Activated CD4-positive, alpha-beta memory T cell treated with anti-CD3 and anti-CD28 coated beads, Interleukin-2, amount 10 ng/mL, durations not matched to agents 7 days and 5 days (primary cell): ENCODE measurements around the gene KRTAP27-1. TPM values are rescaled to one million over a fixed set of nuclear protein-coding genes. Genes with fewer than 3 reads are reported as not detected.

ENCODE experiments used
- CTCF ChIA-PET: fragments of 350-600 bp; sonication (Branson Sonifier 250); formaldehyde crosslinking; loops from one replicate; lab custom pipeline; 2021; ENCODE audit warnings: antibody characterized with exemption, inconsistent platforms; lab: Charles Lee
- POLR2A ChIA-PET: fragments of 350-600 bp; sonication (Branson Sonifier 250); formaldehyde crosslinking; loops from one replicate; lab custom pipeline; 2021; ENCODE audit warnings: antibody characterized with exemption; lab: Charles Lee
- DNase-seq: peaks from one replicate; pipeline ENCODE4 v3.0.0-alpha.2; 2020
- H3K27ac Mint-ChIP-seq: one replicate; pipeline ENCODE4 v1.8.0; 2021; ENCODE audit warnings: mild to moderate bottlenecking, mixed read lengths
- H3K27me3 Mint-ChIP-seq: one replicate; pipeline ENCODE4 v1.8.0; 2021; ENCODE audit warnings: mixed read lengths
- H3K36me3 Mint-ChIP-seq: one replicate; pipeline ENCODE4 v1.8.0; 2021; ENCODE audit warnings: low read depth, mixed read lengths
- H3K4me1 Mint-ChIP-seq: one replicate; pipeline ENCODE4 v1.8.0; 2021; ENCODE audit warnings: mixed read lengths
- H3K4me3 Mint-ChIP-seq: one replicate; pipeline ENCODE4 v1.8.0; 2021; ENCODE audit warnings: mild to moderate bottlenecking, mixed read lengths
- H3K9me3 Mint-ChIP-seq: one replicate; pipeline ENCODE4 v1.8.0; 2021; ENCODE audit warnings: mixed read lengths
- total RNA-seq, 2 experiments: library from RNA; stranded (reverse); gene quantifications; one replicate each; pipeline ENCODE4 v1.2.3, GENCODE V29; 2021

The KRTAP27-1 gene
- not detected for total RNA-seq

DNA sequence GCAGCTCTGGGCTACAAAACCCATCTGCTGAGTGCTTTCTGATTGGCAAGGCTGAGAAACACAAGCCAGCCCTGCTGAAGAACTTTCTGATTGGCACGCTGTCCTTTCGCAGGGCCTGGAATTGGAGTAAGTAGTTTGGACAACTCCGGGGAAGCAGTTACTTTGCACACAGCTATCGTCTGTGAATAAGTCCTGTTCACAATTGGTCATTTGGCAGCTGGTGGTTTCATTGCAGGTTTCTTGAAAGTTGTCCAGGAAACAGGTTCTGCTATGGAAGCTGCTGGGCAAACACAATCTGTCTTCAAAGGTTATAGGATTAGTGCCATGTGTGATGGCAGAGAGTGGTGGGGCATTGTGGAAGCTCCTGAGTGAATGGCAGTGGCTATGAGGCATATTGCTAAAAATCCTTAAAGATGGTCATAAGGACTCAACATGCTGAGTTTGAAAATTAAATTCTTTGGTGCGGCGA, at the start of gene KRTAP27-1:
Gene KRTAP27-1, minus strand, starts transcription at position 419 of the 469 bp plus-strand sequence. Its CDS starts 26 bp downstream, at position 393.
- H3K36me3 Mint-ChIP-seq: no peaks in the 10 kb centered on the region
- no peak within 1 kb of the TSS for H3K27ac Mint-ChIP-seq
- no peaks in the 10 kb centered on the region for H3K4me1 Mint-ChIP-seq
- H3K4me3 Mint-ChIP-seq: no peak within 1 kb of the TSS
- H3K9me3 Mint-ChIP-seq: no peaks in the 10 kb centered on the region
- H3K27me3 Mint-ChIP-seq: no peaks in the 10 kb centered on the region
- POLR2A ChIA-PET: no interaction called here
- DNase-seq: no peak
- CTCF ChIA-PET: no interaction called here

DNA sequence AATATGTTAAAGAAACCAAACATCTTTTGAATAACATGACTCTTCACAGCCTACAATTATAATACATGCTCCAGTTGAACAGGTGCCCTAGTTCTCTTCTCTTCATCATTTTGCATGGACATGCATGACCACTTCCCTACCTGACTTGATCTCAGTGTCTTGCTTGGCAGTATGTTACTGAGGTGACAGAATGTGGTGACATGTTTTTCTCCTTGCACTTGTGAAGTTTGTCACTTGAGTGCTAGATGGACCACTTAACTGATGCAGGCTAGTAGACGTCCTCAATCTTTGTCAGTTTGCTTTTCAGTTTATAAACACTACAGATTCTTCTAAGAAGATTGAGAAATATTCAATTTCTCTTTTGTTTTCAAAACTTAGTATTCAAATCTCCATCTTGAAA, 44.7 kb upstream of the KRTAP27-1 start:
- Mint-ChIP-seq H3K4me1 (no peaks in the 10 kb centered on the region), H3K27me3 (no peaks in the 10 kb centered on the region), H3K9me3 (no peaks in the 10 kb centered on the region), H3K36me3 (no peaks in the 10 kb centered on the region), H3K4me3 (no peak overlapping the region), H3K27ac (no peak overlapping the region)
- CTCF ChIA-PET: no interaction called here
- POLR2A ChIA-PET: no interaction called here
- no peak for DNase-seq

DNA sequence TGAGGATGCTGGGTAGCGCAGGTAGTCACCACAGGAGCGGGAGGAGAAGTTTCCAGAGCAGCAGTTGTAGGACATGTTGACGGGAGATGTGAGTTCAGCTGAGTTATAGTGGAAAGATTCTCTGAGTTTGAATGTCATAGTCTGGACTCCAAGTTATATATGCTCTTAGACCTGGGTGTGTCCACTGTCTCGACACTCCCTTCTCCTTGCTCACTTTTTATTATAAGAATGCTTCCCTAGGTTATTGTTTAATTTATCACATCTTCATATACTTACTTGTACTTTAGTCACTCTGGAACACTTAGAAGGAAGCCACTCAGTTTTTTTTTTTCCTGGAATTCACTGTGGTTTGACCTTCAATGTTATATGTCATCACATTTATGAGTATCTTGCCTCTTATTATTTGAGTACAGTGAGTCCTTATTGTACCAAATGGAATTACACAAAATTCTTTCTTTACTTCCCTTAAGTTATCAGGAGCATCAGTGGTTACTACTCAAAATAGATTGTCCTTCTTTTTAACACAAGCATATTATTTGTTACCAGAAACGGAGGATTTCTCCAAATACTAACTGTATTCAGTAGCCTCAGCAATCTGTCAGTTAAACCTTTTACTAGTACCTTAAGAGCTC, 34.8 kb upstream of the KRTAP27-1 start, which contains the start of gene KRTAP13-2:
Gene KRTAP13-2, minus strand, starts transcription at position 133 of the 632 bp plus-strand sequence. Its CDS starts 58 bp downstream, at position 75.
- CTCF ChIA-PET: no interaction called here
- Mint-ChIP-seq H3K9me3 (no peaks in the 10 kb centered on the region), H3K27ac (no peak within 1 kb of the TSS), H3K27me3 (no peaks in the 10 kb centered on the region), H3K4me3 (no peak within 1 kb of the TSS), H3K4me1 (no peaks in the 10 kb centered on the region), H3K36me3 (no peaks in the 10 kb centered on the region)
- POLR2A ChIA-PET: no interaction called here
- no peak for DNase-seq

DNA sequence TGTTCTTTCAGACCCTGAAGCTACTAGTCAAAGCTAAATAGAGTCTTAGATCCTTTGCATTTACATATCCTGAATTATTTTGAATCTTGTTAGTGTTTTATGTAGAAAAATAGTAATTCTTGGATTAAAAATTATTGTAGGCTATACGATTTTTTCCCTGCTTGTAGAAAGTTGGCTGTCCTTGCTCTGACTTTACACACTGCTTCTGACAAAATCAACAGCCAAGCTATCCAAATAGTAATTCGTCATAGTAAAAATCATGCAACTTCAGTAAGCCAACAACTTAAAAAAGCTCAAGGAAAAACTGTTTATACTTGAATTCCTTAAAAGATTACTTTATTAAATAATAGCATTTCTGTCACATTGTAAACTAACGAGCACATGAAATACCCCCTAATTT, 18.4 kb upstream of the KRTAP27-1 start:
- no peak for DNase-seq
- no peak overlapping the region for H3K4me3 Mint-ChIP-seq
- no peaks in the 10 kb centered on the region for H3K4me1 Mint-ChIP-seq
- no peaks in the 10 kb centered on the region for H3K36me3 Mint-ChIP-seq
- POLR2A ChIA-PET: no interaction called here
- no peak overlapping the region for H3K27ac Mint-ChIP-seq
- no peaks in the 10 kb centered on the region for H3K27me3 Mint-ChIP-seq
- CTCF ChIA-PET: no interaction called here
- no peaks in the 10 kb centered on the region for H3K9me3 Mint-ChIP-seq

- ChIA-PET CTCF (no interaction called here), POLR2A (no interaction called here)
- no peaks in the 10 kb centered on the region for H3K4me1 Mint-ChIP-seq
These were observed 17.0 kb upstream of the KRTAP27-1 start for GRCh38 chr21:30354308-30355005.

DNA sequence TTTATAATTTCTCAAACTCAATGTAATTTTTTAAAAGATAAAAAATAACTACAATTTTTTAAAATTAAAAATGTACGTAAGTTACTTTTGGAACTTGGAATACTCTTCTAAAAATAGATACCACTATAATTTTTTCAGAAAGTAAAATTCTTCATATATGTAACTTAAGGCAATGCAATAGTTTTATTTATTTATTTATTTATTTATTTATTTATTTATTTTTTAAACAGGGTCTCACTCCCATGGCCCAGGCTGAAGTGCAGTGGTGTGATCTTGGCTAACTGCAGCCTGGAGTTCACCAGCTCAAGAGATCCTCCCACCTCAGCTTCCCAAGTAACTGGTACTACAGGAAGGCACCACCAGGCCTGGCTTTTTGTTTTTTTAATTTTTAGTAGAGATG, 14.0 kb upstream of the KRTAP27-1 start:
- Mint-ChIP-seq H3K4me3 (no peak overlapping the region), H3K9me3 (no peaks in the 10 kb centered on the region), H3K36me3 (no peaks in the 10 kb centered on the region), H3K27me3 (no peaks in the 10 kb centered on the region), H3K27ac (no peak overlapping the region), H3K4me1 (no peaks in the 10 kb centered on the region)
- no peak for DNase-seq
- CTCF ChIA-PET: no interaction called here
- POLR2A ChIA-PET: no interaction called here

More at GRCh38 chr21:30354308-30355005, 17.0 kb upstream of the KRTAP27-1 start:
- Mint-ChIP-seq H3K27me3 (no peaks in the 10 kb centered on the region), H3K36me3 (no peaks in the 10 kb centered on the region), H3K27ac (no peak overlapping the region), H3K9me3 (no peaks in the 10 kb centered on the region), H3K4me3 (no peak overlapping the region)
- DNase-seq: no peak

- no peaks in the 10 kb centered on the region for H3K4me1 Mint-ChIP-seq
- no peak for DNase-seq
- POLR2A ChIA-PET: no interaction called here
- no peaks in the 10 kb centered on the region for H3K36me3 Mint-ChIP-seq
- H3K9me3 Mint-ChIP-seq: no peaks in the 10 kb centered on the region
- H3K27me3 Mint-ChIP-seq: no peaks in the 10 kb centered on the region
- CTCF ChIA-PET: no interaction called here
- no peak overlapping the region for H3K4me3 Mint-ChIP-seq
- no peak overlapping the region for H3K27ac Mint-ChIP-seq
These were observed 12.1 kb upstream of the KRTAP27-1 start for GRCh38 chr21:30349572-30349971.

GRCh38 chr21:30348506-30348905, 11.0 kb upstream of the KRTAP27-1 start, which contains the start of gene KRTAP23-1:
Gene KRTAP23-1 (minus strand): TSS chr21:30348606. CDS start chr21:30348606, 0 bp downstream.
- DNase-seq: no peak
- H3K36me3 Mint-ChIP-seq: no peaks in the 10 kb centered on the region
- no peaks in the 10 kb centered on the region for H3K9me3 Mint-ChIP-seq
- no peak within 1 kb of the TSS for H3K4me3 Mint-ChIP-seq
- CTCF ChIA-PET: interaction anchor here (0.6 kb wide), 1 partner anchor 257 kb away, joined by 3 read pairs; no protein-coding TSS in a partner anchor
- H3K27ac Mint-ChIP-seq: no peak within 1 kb of the TSS
- no peaks in the 10 kb centered on the region for H3K27me3 Mint-ChIP-seq
- no peaks in the 10 kb centered on the region for H3K4me1 Mint-ChIP-seq
- POLR2A ChIA-PET: no interaction called here

GRCh38 chr21:30345014-30345413, 7.5 kb upstream of the KRTAP27-1 start:
- no peaks in the 10 kb centered on the region for H3K27me3 Mint-ChIP-seq
- no peak for DNase-seq
- CTCF ChIA-PET: no interaction called here
- H3K4me1 Mint-ChIP-seq: no peaks in the 10 kb centered on the region
- no peak overlapping the region for H3K4me3 Mint-ChIP-seq
- H3K27ac Mint-ChIP-seq: no peak overlapping the region
- H3K9me3 Mint-ChIP-seq: no peaks in the 10 kb centered on the region
- H3K36me3 Mint-ChIP-seq: no peaks in the 10 kb centered on the region
- POLR2A ChIA-PET: no interaction called here

DNA sequence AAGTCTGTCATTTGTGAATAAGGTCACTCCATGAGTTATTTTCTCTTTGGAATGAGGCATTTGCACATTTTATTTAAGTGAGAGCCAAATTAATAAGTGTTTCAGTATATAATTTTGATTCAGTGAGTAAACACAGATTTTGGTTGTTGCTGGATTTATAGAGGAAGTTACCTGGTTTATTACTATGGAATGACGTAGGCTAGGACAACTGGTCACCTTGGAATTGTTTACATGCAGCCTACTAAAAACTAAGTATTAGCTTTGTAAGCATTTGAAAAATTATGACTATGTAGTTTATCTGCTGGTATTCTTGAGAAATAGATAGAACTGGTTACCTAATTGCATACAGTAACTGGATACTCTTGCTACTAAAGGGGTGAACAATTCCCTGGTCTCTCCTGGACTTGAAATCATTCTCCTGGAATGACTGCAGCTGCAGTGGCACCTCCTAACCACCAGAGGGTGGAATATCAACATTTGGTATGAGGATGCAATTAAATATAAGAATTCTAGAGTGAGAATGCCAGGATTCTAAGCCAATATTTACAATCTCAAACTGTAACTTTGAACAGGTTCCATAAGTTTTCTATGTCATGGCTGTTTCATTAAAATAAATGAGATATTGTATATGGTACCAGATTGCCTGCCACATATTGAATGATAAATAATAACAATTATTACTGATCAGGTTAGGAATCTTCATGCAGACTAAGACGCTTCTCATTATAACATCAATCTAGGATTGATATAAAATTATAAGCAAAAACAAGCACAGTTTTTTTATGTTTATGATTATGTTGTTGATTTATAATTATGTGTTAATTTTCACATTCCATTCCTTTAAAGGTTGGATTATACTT, 3.5 kb upstream of the KRTAP27-1 start:
- no peak overlapping the region for H3K27ac Mint-ChIP-seq
- no peaks in the 10 kb centered on the region for H3K9me3 Mint-ChIP-seq
- no peak overlapping the region for H3K4me3 Mint-ChIP-seq
- ChIA-PET POLR2A (no interaction called here), CTCF (interaction anchor here (0.7 to 1.1 kb wide), 2 partner anchors 656 to 742 kb away, joined by 3 read pairs; no protein-coding TSS in a partner anchor)
- H3K27me3 Mint-ChIP-seq: no peaks in the 10 kb centered on the region
- H3K36me3 Mint-ChIP-seq: no peaks in the 10 kb centered on the region
- DNase-seq: no peak
- H3K4me1 Mint-ChIP-seq: no peaks in the 10 kb centered on the region

DNA sequence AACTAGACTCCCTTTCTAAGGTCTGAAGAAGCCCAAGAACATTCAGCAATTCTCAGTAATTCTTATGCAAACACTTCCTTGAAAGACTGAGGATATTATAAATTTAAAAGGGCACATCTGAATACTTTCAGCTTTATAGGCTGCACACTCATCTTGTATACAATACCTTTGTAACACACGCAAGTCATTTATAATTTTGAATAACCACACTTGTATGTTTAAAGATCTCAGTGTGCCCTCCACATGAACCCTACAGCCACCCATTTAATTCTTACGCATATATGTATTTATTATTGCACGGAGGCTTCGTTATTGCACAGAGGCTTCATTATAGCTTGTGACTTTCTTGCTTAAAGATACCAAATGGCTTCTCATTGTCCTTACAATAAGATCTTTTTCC, 1.2 kb upstream of the KRTAP27-1 start:
- ChIA-PET CTCF (no interaction called here), POLR2A (no interaction called here)
- DNase-seq: no peak
- Mint-ChIP-seq H3K9me3 (no peaks in the 10 kb centered on the region), H3K36me3 (no peaks in the 10 kb centered on the region), H3K4me1 (no peaks in the 10 kb centered on the region), H3K4me3 (no peak overlapping the region), H3K27me3 (no peaks in the 10 kb centered on the region), H3K27ac (no peak overlapping the region)

GRCh38 chr21:30337772-30338171, 278 bp upstream of the KRTAP27-1 start:
- Mint-ChIP-seq H3K27ac (no peak overlapping the region), H3K27me3 (no peaks in the 10 kb centered on the region), H3K4me3 (no peak overlapping the region), H3K4me1 (no peaks in the 10 kb centered on the region), H3K36me3 (no peaks in the 10 kb centered on the region), H3K9me3 (no peaks in the 10 kb centered on the region)
- CTCF ChIA-PET: no interaction called here
- no peak for DNase-seq
- POLR2A ChIA-PET: no interaction called here

GRCh38 chr21:30336596-30336995, 898 bp downstream of the KRTAP27-1 start:
- H3K4me1 Mint-ChIP-seq: no peaks in the 10 kb centered on the region
- no peak overlapping the region for H3K4me3 Mint-ChIP-seq
- POLR2A ChIA-PET: no interaction called here
- no peak overlapping the region for H3K27ac Mint-ChIP-seq
- no peaks in the 10 kb centered on the region for H3K36me3 Mint-ChIP-seq
- H3K9me3 Mint-ChIP-seq: no peaks in the 10 kb centered on the region
- CTCF ChIA-PET: no interaction called here
- H3K27me3 Mint-ChIP-seq: no peaks in the 10 kb centered on the region
- no peak for DNase-seq
